Breast epithelium (tissue), 4 donors: ENCODE measurements around the gene UNC45A. TPM values are rescaled to one million over a fixed set of nuclear protein-coding genes. Genes with fewer than 3 reads are reported as not detected.

Experiments
- DNase-seq, 2 donors: peaks; one replicate each; pipeline ENCODE4 v3.0.0-alpha.2; 2019; ENCODE audit warnings: low spot score in 2 of 2
- H3K27ac ChIP-seq, 2 donors: fragments of 200-600 bp; sonication (generic) in 1 of 2; one replicate each; pipeline ENCODE4 v1.5.1; 2016 to 2019; ENCODE audit warnings: mild to moderate bottlenecking in 1 of 2
- H3K27me3 ChIP-seq, 2 donors: fragments of 200-600 bp; sonication (generic) in 1 of 2; one replicate each; pipeline versions ENCODE4 v1.5.1 to v1.6.0; 2017 to 2019; ENCODE audit warnings: control low read depth in 1 of 2, mild to moderate bottlenecking in 1 of 2
- H3K36me3 ChIP-seq: fragments of 200-600 bp; one replicate; pipeline ENCODE4 v1.5.1; 2019
- H3K4me1 ChIP-seq, 2 donors: fragments of 200-600 bp; sonication (generic); one replicate each; pipeline ENCODE4 v1.5.1; 2016 to 2019; ENCODE audit warnings: control low read depth in 1 of 2
- H3K4me3 ChIP-seq, 3 donors: fragments of 200-600 bp; sonication (generic); 1 replicate in 2 of 3; 2 replicates in 1 of 3; pipeline ENCODE4 v1.5.1; 2016 to 2019; ENCODE audit warnings: mild to moderate bottlenecking in 3 of 3, moderate library complexity in 2 of 3
- H3K9me3 ChIP-seq, 2 donors: fragments of 200-600 bp; sonication (generic) in 1 of 2; one replicate each; pipeline ENCODE4 v1.5.1; 2016 to 2019; ENCODE audit warnings: control low read depth in 1 of 2
- CTCF ChIP-seq, 3 donors: fragments of 450-650 bp; IDR thresholded peaks; one replicate each; pipeline ENCODE4 v1.5.1; 2016 to 2017; ENCODE audit warnings: antibody characterized with exemption in 3 of 3, mild to moderate bottlenecking in 3 of 3, moderate library complexity in 3 of 3
- POLR2A ChIP-seq: fragments of 450-650 bp; IDR thresholded peaks from one replicate; pipeline ENCODE4 v1.6.1; 2016; ENCODE audit warnings: antibody characterized with exemption, mild to moderate bottlenecking, moderate library complexity
- POLR2AphosphoS5 ChIP-seq, 3 donors: sonication (generic); formaldehyde crosslinking; IDR thresholded peaks; one replicate each; pipeline ENCODE4 v1.6.1; 2017; ENCODE audit warnings: antibody characterized with exemption in 3 of 3
- intact Hi-C: fragments of 100-400 bp; cut with DNase I; formaldehyde crosslinking; loops from one replicate; pipeline ENCODE4 v1.15.1; 2023; ENCODE audit warnings: low total_unique reads
- total RNA-seq, 3 donors: library from RNA; depleted of rRNA; stranded (reverse); fragments of >200 nt; gene quantifications; one replicate each; pipeline ENCODE4 v1.1.0, GENCODE V29; 2016

The UNC45A gene
- total RNA-seq, 3 donors from 2014 or later = 52.4 to 65.0 (median 59.8) TPM

GRCh38 chr15:90950676-90951075 lies 15.6 kb downstream of the UNC45A start:
- intact Hi-C loops = no loop called here
- TF ChIP-seq CTCF (IDR thresholded peaks at IDR 0.05) (no peak), POLR2AphosphoS5 (IDR thresholded peaks at IDR 0.05) (no peak), POLR2A (no peak)
- H3K36me3 ChIP-seq = peaks cover 13% of the 10 kb centered on the region

GRCh38 chr15:90952901-90953677 lies 18.0 kb downstream of the UNC45A start:
- Histone ChIP-seq H3K27me3 (no peaks in the 10 kb centered on the region), H3K9me3 (no peaks in the 10 kb centered on the region), H3K4me1 (peaks cover 3 to 8% of the 10 kb centered on the region in 2 donors), H3K4me3 (no peak overlapping the region), H3K27ac (no peak overlapping the region), H3K36me3 (peaks cover 8% of the 10 kb centered on the region)
- DNase-seq = no peak
- TF ChIP-seq POLR2A (no peak), CTCF (IDR thresholded peaks at IDR 0.05) (no peak), POLR2AphosphoS5 (IDR thresholded peaks at IDR 0.05) (no peak)
- intact Hi-C loops = no loop called here

More at GRCh38 chr15:90950676-90951075, 15.6 kb downstream of the UNC45A start:
- Histone ChIP-seq H3K4me3 (no peak overlapping the region), H3K27me3 (no peaks in the 10 kb centered on the region), H3K9me3 (no peaks in the 10 kb centered on the region), H3K4me1 (peaks cover 0 to under 1% of the 10 kb centered on the region in 2 donors), H3K27ac (no peak overlapping the region)
- no peak for DNase-seq

- H3K36me3 ChIP-seq = peaks cover 8% of the 10 kb centered on the region
- no peaks in the 10 kb centered on the region for H3K27me3 ChIP-seq
- H3K9me3 ChIP-seq = no peaks in the 10 kb centered on the region
- no peak for TF ChIP-seq POLR2AphosphoS5 (IDR thresholded peaks at IDR 0.05)
- no peak for TF ChIP-seq CTCF (IDR thresholded peaks at IDR 0.05)
- TF ChIP-seq POLR2A = no peak
- intact Hi-C loops = no loop called here
- H3K4me3 ChIP-seq = peak overlapping the region in 2 of 3 donors; percentile 79 to 80
- H3K4me1 ChIP-seq = peaks cover 3 to 8% of the 10 kb centered on the region in 2 donors
- H3K27ac ChIP-seq = peak overlapping the region; percentile 91
- DNase-seq = no peak
Observed at GRCh38 chr15:90953947-90954711, 19.0 kb downstream of the UNC45A start.

DNA sequence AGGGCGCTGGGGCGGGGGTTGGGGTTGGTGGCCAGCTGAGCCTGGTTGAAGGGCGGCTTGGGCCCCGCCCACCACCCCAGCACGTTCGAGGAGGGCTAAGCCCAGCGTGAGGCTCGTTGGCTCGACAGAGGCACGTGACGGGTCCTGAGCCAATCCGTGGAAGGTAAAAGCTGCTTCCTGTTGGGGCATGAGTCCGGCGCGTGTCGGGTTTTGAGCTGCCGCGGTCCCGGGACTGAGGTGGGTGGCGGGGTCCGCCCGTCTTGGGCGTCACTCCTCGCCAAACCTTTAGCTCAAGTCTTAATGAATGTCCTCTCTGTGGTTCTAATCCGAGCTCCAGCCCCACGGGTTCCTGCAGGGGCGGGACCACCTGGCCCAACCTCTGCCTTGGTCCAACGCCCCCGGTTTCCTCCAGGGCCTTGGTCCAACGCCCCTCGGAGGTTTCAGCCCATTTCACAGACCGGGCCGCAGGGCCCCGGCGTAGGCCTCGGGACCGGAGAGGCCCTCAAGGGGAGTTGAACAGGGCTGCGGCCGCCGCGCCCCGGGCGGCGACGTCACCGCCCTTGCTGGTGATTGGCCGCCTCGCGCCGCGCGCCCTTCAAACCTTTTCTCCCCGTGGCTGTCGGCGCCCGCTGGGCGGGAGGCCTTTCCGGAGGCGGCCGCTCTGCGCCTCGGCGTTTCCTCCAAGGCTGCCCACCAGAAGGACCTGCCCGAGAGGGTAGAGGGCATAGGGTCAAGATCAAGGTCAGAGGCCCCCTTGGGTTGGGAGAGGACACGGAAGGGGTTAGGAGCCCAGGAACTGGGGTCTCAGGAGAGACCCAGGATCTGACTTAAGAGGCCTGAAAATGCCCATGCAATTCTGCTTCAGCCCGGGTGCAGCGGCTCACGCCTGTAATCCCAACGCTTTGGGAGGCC lies 19.9 kb downstream of the UNC45A start, which contains the start of gene RCCD1:
Gene RCCD1 (plus strand): TSS at position 173 of the 912 bp plus-strand sequence. CDS start 1,851 bp downstream, outside the sequence.
- intact Hi-C loops = loop anchor here (5.0 kb wide), 1 partner anchor 312 kb away; no protein-coding TSS in a partner anchor
- DNase-seq = peak; percentile 94 to 95
- TF ChIP-seq POLR2AphosphoS5 (IDR thresholded peaks at IDR 0.05) (peak; percentile 60 to 82 (median 80)), POLR2A (peak; percentile 31), CTCF (IDR thresholded peaks at IDR 0.05) (no peak)

More for the DNA sequence above, 19.9 kb downstream of the UNC45A start, which contains the start of gene RCCD1:
- peak within 1 kb of the TSS; percentile 61 to 80 (median 79) for H3K4me3 ChIP-seq
- no peaks in the 10 kb centered on the region for H3K9me3 ChIP-seq
- H3K36me3 ChIP-seq = peaks cover 8% of the 10 kb centered on the region
- peaks cover 3 to 8% of the 10 kb centered on the region in 2 donors for H3K4me1 ChIP-seq
- peak within 1 kb of the TSS; percentile 91 for H3K27ac ChIP-seq
- H3K27me3 ChIP-seq = no peaks in the 10 kb centered on the region
